Progenitor cell of endocrine pancreas (in vitro differentiated cells): ENCODE measurements around the gene RBKS. TPM values are rescaled to one million over a fixed set of nuclear protein-coding genes. Genes with fewer than 3 reads are reported as not detected.
"Not testable (repeated sequence)": the region's sequence is repeated elsewhere in the genome, so short reads cannot be mapped to it uniquely, and the experiment has no call there.

ENCODE experiments used
- DNase-seq: peaks from one replicate; pipeline ENCODE4 v3.0.0; 2021; ENCODE audit warnings: low spot score; ENCODE audit not compliant: unreplicated experiment
- H3K27ac Mint-ChIP-seq: 2 replicates; pipeline ENCODE4 v1.8.0; 2021; ENCODE audit warnings: mild to moderate bottlenecking, moderate library complexity, mixed read lengths
- H3K27me3 Mint-ChIP-seq: 2 replicates; pipeline ENCODE4 v1.8.0; 2021; ENCODE audit warnings: mixed read lengths
- H3K36me3 Mint-ChIP-seq: 2 replicates; pipeline ENCODE4 v1.8.0; 2022; ENCODE audit warnings: mixed read lengths; ENCODE audit not compliant: insufficient read depth
- H3K4me1 Mint-ChIP-seq: 2 replicates; pipeline ENCODE4 v1.8.0; 2021; ENCODE audit warnings: low read depth, mixed read lengths
- H3K4me3 Mint-ChIP-seq: 2 replicates; pipeline ENCODE4 v1.8.0; 2021; ENCODE audit warnings: low read depth, mild to moderate bottlenecking, moderate library complexity, mixed read lengths
- H3K9me3 Mint-ChIP-seq: 2 replicates; pipeline ENCODE4 v1.8.0; 2021; ENCODE audit warnings: low read depth, mixed read lengths
- total RNA-seq: library from RNA; stranded (reverse); gene quantifications from 2 replicates; pipeline ENCODE4 v1.2.1, GENCODE V29; 2021
- TF ChIP-seq, protein P1 (sequence below): fragments of 200-600 bp; sonication (generic); IDR thresholded peaks from one replicate; pipeline ENCODE4 v1.5.0; 2021; ENCODE audit warnings: antibody characterized with exemption, mild to moderate bottlenecking; ENCODE audit not compliant: unreplicated experiment

The RBKS gene
- total RNA-seq, 1 donor from 2014 or later: 5.4 TPM

DNA sequence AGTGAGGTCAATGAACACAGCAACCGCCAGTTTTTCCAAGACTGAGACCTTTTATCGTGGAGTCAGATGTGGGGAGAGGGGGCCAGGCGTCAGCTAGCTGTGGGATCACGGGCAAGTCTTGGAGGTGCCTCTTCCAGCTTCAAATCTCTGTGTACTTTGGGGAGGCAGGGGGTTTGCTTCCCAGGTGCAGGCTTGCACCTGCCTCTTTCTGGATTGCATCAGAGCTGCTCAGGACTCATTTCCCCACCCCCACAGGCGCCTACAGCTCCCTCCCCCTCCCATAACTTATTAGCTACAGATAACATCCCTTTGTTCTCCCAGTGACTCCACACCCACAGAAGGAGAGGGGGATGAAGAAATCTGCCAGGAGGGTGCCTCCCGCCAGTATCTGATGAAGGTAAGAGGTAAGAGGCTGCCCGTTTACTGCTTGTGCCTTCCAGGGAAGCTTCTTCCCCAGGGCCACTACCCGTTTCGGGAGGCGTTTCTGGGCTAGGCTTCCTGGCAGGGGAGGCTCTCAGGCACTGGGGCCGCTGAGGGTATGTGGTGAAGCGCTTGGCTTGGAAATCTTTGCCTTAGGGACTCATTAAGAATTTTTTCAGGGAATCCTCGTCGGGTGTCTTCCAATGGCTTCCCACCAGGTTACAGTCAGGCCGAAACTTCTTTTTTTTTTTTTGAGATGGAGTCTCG, 137.5 kb downstream of the RBKS start:
- DNase-seq: peak; percentile 44
- peaks cover 29% of the 10 kb centered on the region for H3K4me1 Mint-ChIP-seq
- no peaks in the 10 kb centered on the region for H3K27me3 Mint-ChIP-seq
- H3K27ac Mint-ChIP-seq: peak overlapping the region; percentile 100
- TF ChIP-seq, protein P1, sequence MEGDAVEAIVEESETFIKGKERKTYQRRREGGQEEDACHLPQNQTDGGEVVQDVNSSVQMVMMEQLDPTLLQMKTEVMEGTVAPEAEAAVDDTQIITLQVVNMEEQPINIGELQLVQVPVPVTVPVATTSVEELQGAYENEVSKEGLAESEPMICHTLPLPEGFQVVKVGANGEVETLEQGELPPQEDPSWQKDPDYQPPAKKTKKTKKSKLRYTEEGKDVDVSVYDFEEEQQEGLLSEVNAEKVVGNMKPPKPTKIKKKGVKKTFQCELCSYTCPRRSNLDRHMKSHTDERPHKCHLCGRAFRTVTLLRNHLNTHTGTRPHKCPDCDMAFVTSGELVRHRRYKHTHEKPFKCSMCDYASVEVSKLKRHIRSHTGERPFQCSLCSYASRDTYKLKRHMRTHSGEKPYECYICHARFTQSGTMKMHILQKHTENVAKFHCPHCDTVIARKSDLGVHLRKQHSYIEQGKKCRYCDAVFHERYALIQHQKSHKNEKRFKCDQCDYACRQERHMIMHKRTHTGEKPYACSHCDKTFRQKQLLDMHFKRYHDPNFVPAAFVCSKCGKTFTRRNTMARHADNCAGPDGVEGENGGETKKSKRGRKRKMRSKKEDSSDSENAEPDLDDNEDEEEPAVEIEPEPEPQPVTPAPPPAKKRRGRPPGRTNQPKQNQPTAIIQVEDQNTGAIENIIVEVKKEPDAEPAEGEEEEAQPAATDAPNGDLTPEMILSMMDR: no peak
- peaks cover 10% of the 10 kb centered on the region for H3K36me3 Mint-ChIP-seq
- H3K9me3 Mint-ChIP-seq: peaks cover 16% of the 10 kb centered on the region
- H3K4me3 Mint-ChIP-seq: peak overlapping the region; percentile 85

DNA sequence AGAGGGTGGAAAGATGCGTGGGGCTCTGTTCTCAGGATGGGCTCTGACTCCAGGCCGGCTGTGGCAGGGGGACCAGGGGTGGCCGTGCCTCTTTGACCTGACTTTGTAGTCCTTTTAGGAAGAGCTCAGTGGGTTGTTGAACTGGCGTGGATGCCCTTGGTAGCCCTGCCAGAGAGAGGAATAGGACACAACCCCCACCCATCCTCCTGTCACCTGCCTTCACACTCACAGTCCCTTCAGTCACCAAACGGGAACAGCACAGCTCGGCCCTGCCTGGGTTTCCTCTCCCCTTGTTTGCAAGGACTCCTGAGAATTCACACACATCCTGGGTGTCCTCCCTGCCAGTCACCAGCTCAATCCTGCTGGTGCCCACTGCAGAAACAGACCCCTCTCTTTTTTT, 138.8 kb downstream of the RBKS start:
- Mint-ChIP-seq H3K27ac (peak overlapping the region; percentile 100), H3K36me3 (peaks cover 6% of the 10 kb centered on the region), H3K27me3 (no peaks in the 10 kb centered on the region), H3K4me3 (no peak overlapping the region), H3K9me3 (peaks cover 16% of the 10 kb centered on the region), H3K4me1 (peaks cover 29% of the 10 kb centered on the region)
- TF ChIP-seq, protein P1: no peak
- DNase-seq: no peak

DNA sequence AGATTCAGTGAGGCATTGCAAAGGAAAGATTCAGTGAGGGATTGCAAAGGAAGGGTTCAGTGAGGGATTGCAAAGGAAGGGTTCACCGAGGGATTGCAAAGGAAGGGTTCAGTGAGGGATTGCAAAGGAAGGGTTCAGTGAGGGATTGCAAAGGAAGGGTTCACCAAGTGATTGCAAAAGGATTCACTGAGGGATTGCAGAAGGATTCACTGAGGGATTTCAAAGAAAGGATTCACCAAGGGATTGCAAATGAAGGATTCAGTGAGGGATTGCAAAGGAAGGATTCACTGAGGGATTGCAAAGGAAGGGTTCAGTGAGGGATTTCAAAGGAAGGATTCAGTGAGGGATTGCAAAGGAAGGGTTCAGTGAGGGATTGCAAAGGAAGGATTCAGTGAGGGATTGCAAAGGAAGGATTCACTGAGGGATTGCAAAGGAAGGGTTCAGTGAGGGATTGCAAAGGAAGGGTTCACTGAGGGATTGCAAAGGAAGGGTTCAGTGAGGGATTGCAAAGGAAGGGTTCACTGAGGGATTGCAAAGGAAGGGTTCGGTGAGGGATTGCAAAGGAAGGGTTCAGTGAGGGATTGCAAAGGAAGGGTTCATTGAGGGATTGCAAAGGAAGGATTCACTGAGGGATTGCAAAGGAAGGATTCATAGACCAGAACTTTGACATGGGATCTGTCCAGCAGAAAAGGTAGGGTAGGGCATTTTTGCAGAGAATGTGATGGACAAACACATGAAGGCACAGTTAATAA, 141.2 kb downstream of the RBKS start:
- H3K9me3 Mint-ChIP-seq: peaks cover 16% of the 10 kb centered on the region
- peaks cover 20% of the 10 kb centered on the region for H3K4me1 Mint-ChIP-seq
- H3K4me3 Mint-ChIP-seq, H3K27me3 Mint-ChIP-seq, DNase-seq, H3K36me3 Mint-ChIP-seq: not testable (repeated sequence)
- H3K27ac Mint-ChIP-seq: peak overlapping the region; percentile 61

DNA sequence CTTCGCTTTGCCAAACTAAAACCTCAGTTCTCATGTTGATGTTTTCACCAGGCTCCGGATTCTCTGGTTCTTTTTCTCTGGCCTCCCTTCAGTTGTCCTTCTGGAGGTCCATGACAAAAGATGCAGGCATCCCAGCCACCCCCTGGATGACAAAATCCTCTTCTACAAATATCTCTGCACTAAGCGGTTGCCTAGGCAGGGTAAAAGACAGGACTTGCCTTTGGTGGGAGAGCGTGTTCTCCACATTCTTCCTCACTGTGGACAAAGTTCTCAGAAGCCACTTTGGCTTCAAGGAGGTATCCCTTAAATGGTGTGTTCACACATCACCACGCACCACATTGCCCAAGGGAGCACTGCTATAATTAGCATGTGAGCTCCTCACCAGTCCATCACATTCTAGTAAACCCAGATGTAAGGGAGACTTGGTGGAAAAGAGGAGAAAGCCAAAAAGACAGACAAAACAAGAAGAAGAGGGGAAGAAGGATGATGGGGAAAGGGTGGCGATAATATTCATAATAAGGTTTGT, 142.3 kb downstream of the RBKS start:
- no peak for DNase-seq
- H3K4me1 Mint-ChIP-seq: peaks cover 10% of the 10 kb centered on the region
- H3K27me3 Mint-ChIP-seq: no peaks in the 10 kb centered on the region
- no peak overlapping the region for H3K4me3 Mint-ChIP-seq
- H3K36me3 Mint-ChIP-seq: peaks cover 3% of the 10 kb centered on the region
- no peak overlapping the region for H3K27ac Mint-ChIP-seq
- TF ChIP-seq, protein P1: no peak
- H3K9me3 Mint-ChIP-seq: peaks cover 16% of the 10 kb centered on the region

DNA sequence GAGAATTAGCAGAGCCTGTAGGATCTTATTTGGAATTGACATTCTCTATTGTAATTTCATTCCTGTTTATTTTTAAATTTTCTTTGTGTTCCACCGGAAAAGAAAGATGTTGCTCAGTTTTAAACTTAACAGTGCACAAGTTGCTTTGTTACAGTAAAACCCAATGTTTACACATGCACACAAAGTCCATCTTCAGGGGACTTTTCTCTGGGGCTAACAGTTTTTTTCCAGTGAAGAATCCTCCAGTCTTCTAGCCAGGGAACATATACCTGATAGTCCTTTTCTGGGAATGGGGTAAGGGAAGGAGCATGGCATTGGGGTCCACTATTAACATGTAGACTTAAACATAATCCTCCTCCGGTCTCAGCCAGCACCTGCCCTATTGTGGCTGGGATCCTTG, 143.9 kb downstream of the RBKS start:
- H3K4me1 Mint-ChIP-seq: no peaks in the 10 kb centered on the region
- no peak for DNase-seq
- H3K27me3 Mint-ChIP-seq: no peaks in the 10 kb centered on the region
- H3K27ac Mint-ChIP-seq: no peak overlapping the region
- peaks cover 16% of the 10 kb centered on the region for H3K9me3 Mint-ChIP-seq
- TF ChIP-seq, protein P1: no peak
- peaks cover 3% of the 10 kb centered on the region for H3K36me3 Mint-ChIP-seq
- no peak overlapping the region for H3K4me3 Mint-ChIP-seq

DNA sequence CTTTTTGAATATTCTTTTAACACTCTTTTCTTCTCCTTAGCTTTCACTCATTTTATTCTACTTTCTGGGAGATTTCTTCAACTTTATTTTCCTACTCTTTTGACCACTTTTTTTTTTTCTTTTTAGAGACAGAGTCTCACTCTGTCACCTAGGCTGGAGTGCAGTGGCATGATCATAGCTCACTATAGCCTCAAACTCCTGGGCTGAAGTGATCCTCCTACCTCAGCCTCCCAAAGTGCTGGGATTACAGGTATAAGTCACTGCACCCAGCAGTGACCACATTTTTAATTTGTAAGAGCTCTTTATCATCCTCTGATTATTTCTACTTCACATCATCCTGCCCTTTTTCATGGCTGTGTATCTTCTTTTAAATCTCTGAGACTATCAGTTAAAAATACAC, 144.7 kb downstream of the RBKS start:
- H3K4me1 Mint-ChIP-seq, H3K4me3 Mint-ChIP-seq: not testable (repeated sequence)

More for the DNA sequence above, 144.7 kb downstream of the RBKS start:
- peaks cover 22% of the 10 kb centered on the region for H3K9me3 Mint-ChIP-seq
- not testable (repeated sequence) for H3K27ac Mint-ChIP-seq, H3K36me3 Mint-ChIP-seq, H3K27me3 Mint-ChIP-seq, DNase-seq
